Measurements from ENCODE around the gene LILRB3.
"Not testable (repeated sequence)": the region's sequence is repeated elsewhere in the genome, so short reads cannot be mapped to it uniquely, and the experiment has no call there.

Gene LILRB3

DNA sequence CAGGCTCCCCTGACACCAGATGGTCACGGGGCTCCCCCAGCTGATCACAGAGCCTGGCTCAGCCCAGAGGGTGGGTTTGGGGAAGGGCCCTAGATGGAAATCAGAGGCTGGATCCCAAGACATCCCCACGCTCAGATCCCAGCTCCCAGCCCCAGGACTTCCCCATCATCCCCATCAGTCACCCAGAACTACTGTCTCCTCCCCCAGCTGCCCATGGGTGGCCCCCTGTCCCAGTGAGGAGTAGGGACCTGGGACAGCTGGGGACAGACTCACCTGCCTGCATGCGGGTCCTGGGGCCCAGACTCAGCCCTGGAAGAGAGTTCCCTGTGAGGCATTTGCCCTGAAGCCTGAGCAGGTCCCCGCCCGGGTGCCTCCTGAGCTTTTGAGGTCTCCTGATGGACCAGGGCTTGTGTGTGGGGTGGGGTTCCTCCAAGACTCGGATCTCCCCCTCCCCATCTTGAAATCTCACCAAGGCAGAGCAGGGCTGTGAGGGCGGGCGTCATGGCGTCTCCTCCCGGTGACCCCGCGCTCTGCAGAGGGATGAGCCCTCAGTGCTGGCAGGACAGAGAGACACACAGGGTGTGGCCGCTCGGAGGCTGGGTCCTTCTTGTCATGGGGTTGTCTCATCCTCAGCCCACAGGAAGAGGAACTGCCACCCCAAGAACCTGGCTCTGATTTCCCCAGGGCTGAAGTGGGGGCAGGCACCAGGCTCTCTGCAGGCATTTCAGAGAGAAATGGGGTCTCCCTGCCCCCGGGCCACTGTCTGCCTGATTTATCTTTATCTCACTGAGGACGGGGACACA is at the start of gene LILRB3:
Gene LILRB3 (minus strand): TSS at position 534 of the 803 bp plus-strand sequence. CDS start 31 bp downstream, at position 503.
- DNase-seq (ENCODE audit: low read depth in 2 of 2), result not testable (repeated sequence)

DNA sequence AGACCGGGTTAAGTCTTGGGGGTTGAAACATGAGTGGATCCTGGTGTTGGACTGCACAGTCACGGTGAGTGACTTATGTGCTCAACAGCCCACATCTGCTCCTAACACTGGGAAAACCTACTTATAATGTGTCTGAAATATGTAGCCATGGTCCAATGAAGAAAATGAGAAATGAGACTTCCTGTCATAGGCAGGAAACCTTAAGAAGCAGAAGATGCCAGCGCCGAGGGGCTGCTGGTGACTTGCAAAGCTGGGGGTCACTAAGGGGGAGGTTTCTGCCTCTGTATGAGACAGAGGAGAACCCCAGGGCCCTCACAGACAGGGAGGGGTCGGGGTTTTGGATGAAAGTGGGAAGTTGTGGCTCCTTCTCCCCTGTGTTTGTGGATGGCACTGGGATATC is 49.4 kb upstream of the LILRB3 start:
- not testable (repeated sequence) for DNase-seq (ENCODE audit: low read depth in 2 of 2)

DNA sequence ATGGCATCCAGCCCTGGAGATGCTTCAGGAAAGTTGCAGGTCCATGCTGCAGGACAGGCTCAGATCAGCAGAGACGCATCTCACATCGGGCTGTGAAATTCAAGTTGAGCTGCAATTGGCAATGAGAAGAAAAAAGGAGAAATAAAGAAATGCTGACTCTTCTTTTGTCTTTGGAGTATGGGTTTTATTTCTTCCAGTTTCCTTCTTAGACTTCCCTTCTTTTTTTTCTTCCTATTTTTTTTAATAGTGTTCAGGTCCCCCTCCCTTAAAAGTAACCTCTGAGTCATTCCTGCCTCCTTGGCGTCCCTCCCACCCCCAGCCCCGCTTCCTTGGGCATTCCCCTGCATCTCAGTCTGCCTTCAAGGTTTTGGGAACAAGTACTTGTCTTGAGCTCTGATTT is 48.8 kb upstream of the LILRB3 start:
- not testable (repeated sequence) for DNase-seq (ENCODE audit: low read depth in 2 of 2)

DNA sequence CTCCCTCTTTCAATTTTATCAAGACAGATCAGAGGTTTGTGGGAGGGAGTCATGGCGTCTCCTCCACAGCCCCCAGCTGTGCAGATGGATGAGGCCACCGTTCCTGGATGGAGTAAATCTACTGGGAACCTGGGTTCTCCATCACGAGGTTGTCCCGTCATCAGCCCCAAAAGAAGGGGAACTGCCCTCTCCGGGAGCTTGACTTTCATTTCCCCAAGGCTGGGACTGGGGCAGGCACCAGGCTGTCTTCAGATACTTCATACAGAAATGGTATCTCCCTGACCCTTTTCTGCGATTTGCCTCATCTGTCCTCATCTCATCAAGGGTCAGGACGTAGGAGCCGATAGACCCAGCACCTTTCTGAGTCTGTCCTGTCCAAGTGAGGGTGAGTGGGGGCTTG is 48.3 kb upstream of the LILRB3 start:
- DNase-seq (ENCODE audit: low read depth in 2 of 2), result no peak

DNA sequence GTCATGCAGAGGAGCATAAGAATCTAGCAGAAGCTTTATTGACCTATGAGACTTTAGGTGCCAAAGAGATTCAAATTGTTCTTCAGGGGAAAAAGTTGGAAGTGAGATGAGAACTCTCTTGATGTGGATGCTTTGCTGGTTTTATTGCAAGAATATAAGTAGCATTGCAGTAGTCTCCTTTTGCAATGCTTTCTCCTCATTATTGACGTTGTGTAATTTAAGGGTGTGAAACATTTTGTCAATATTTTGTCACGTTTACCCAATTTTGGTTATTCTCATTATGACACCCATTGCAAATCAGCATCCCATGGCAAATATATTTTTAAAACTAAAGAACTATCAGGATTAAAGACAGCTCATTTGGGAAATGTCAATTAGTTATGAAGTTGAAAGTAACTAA is 46.1 kb upstream of the LILRB3 start:
- no peak for DNase-seq (ENCODE audit: low read depth in 2 of 2)

DNA sequence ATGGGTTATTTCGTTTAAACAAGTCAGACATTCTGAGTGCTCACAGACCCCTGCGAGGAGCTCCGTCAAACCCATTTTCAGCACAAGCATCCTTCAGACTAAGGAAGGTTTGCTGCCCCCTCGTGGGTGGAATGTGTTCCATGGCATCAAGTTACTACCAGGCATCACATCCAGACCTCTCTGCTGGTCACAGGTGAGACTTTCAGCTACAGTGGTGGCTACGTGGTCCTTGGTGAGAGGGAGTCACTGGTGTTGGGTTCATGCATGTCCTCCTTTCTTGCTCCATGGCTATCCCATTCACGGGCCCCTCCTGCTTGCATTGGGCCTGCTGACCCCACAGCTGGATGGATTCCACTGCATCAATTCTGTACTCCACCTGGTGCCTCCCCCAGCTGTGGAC is 43.3 kb upstream of the LILRB3 start:
- DNase-seq (ENCODE audit: low read depth in 2 of 2), result peak; percentile 47 to 61

DNA sequence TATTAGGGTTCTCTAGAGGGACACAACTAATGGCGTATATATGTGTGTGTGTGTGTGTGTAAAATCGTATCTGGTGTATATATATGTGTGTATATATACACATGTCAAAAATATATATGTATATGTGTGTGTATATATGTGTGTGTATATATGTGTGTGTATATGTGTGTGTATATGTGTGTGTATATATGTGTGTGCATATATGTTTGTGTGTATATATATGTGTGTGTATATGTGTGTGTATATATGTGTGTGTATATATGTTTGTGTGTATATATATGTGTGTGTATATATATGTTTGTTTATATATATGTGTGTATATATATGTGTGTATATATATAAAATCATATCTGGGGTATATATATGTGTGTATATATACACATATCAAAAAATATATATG is 39.7 kb upstream of the LILRB3 start:
- DNase-seq (ENCODE audit: low read depth in 2 of 2), result no peak

DNA sequence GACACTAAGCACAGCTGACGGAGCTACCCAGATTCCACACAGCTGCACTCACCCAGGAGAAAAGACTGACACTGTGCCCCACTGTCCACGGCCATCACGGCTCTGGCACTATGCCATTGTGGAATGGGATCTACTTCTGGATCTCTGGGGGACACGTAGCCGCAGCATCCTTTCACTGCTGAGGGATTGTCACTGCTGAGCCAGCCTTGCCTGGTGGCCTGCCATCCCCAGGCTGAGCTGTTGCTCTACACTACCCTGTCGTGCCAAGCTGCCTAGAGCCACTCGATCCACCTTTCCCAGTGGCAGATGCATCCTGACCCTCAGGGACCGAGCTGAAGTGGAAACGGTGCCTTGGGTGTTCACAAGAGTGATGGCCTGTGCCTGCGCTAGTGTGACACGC is 39.3 kb upstream of the LILRB3 start:
- DNase-seq (ENCODE audit: low read depth in 2 of 2), result no peak

DNA sequence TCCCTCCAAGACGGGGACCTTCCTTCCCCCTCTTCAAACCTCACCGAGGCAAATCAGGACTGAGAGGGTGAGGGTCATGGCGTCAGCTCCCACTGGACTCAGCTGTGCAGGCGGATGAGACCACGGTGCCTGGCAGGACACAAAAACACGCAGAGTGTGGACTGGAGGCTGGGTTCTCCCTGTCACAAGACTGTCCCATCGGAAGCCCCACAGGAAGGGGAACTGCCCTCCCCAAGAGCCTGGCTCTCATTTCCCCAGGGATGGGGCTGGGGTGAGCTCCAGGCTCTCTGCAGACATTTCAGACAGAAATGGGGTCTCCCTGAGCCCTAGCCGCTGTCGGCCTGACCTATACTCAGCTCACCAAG is 34.3 kb upstream of the LILRB3 start, which contains the start of gene LILRB5:
Gene LILRB5 (minus strand): TSS at position 158 of the 365 bp plus-strand sequence. CDS start 80 bp downstream, at position 78.
- no peak for DNase-seq (ENCODE audit: low read depth in 2 of 2)

DNA sequence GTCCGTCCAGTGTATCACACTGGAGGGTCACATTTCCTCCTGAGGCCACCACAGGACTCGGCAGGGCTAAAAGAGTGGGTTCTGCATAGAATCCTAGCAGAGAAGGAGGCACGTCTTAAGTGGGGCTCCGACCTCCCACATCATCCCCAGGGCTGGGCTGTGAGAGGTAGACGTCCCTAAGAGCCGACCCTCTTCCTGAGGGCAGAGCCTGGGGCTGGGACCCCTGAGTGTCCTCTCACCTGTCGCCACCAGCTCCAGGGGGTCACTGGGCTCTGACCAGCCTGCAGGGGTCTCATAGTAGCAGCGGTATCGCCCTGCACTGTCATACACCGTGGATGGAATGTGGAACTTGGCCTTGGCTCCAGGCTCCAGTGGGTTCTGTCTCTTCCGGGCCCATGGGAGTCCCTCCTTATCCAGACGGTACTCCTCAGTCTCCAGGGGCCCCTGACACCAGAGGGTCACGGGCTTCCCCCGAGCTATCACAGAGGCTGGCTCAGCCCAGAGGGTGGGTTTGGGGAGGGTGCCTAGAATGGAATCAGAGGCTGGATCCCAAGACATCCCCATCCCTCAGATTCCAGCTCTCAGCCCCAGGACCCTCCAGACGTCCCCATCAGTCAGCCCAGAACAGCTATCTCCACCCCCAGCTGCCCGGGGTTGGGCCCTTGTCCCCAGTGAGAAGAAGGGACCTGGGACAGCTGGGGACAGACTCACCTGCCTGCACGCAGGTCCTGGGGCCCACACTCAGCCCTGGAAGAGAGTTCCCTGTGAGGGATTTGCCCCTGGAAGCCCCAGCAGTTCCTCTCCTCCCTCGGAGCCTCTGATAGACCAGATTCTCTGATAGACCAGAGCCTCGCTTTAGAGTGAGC is 33.7 kb upstream of the LILRB3 start:
- no peak for DNase-seq (ENCODE audit: low read depth in 2 of 2)

DNA sequence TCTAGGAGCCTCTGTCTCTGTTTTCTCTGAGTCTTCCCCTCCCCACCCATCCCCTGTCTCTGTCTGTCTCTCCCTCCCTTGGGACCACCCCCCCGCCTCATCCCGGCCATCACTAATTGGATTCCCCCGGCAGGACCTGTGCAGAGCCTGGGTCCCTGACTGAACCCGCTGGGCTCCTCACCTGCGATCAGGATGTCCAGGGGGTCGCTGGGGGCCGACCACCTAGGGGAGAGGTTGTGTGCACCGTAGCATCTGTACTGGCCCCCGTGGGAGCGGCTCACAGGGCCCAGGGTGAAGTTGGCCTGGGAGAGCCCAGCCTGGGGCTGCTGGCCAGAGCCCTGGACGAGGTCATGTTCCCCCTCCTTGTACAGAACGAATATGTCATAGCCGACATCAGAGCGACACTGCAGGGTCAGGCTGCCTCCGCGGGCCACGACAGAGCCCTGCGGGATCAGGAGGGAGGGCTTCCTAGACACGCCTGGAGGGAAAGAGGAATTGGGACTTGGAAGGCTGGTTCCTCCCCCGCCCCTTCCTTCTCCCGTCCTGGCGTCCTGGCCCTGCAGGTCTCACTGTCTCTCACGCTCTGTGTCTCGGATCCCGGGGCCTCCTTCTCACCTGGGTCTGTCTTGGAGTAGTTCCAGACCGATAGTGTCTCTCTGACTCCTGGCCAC is 32.4 kb upstream of the LILRB3 start:
- DNase-seq (ENCODE audit: low read depth in 2 of 2), result no peak

DNA sequence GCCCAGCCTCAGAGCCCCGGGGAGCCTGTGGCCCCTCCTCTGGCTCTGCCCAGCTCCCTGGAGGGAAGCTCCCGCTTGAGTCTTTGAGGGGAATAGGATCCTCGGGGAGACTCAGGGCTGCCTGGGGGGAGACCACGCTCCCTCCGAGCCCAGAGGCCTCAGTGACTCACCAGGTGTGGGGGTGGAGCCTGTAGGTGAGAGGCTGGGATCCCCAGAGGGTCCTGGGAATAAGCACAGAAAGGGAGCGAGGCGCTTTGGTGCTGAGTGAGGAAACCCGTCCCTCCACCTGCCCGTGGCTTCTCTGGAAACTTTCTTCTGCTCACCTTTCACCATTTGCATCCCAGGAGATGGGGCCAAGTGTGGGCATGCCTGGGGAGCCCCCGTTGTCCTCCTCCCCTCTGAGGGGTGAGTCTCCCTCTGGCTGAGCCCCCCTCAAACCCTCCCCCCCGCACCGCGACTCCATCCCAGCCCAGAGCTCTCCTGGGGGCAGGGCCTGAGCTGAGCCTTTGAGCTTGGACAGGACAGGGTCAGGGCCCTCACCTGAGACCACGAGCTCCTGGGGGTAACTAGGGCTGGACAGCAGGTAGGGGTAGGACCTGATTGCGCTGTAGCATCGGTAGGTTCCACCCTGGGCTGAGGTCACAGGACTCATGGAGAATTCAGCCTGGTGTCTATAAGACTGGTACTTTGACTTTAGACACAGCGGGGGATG is 31.5 kb upstream of the LILRB3 start:
- DNase-seq (ENCODE audit: low read depth in 2 of 2), result no peak

DNA sequence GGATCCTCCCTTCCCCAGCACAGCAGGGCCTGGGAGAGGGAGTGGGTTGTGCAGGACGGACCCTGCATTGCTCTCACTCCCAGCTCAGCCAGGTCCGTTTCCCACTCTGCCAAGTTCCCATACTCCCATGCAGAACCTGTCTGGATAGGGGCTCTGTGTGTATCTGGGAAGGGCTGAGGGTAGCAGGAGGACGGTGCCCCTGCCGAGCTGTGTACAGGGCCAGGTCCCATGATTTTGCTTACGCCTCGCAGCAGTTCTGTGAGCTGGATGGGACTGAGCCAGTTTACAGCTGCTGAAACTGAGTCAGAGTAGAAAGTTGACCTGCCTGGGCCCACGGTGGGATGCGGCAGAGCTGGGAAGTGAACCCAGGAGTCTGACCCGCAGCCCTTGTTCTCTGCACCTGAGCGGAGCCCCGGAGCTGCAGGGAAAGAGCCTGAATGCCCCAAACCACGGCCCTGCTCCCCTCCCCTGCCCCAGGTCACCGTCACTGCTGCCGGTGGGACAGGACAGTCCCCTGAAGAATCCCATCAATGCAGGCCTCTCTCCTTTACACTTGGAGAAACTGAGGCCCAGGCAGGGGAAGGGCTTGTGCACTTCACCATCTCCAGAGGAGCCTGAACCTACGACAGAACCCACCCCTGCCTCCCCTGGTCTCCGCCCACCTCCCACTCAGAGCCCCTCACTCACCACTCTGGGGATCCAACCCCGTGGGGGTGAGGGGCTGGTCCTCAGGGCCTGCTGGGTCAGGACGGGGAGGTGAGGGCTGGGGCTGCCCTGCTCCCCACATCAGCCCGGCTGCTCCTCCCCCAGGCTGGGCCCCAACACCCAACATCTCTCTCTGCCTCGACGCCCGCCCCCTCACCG is 30.8 kb upstream of the LILRB3 start:
- DNase-seq (ENCODE audit: low read depth in 2 of 2), result no peak

DNA sequence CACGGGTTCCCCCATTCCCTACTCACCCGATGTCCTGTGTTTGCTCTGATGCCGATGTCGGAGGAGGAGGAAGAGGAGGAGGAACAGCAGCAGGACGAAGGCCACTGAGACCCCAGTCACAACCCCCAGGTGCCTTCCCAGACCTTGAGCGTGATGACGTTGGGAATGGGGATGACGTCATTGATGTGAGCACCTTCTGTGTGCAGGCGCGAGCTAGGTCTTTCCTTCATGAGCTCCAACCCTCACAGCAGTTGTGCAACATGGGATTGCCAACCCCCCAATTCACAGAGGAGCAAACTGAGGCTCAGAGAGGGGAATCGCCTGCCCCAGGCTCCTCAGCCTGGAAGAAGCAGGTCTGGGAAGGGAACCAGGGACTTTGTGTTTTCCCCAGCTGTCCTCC is 30.0 kb upstream of the LILRB3 start:
- DNase-seq (ENCODE audit: low read depth in 2 of 2), result no peak

DNA sequence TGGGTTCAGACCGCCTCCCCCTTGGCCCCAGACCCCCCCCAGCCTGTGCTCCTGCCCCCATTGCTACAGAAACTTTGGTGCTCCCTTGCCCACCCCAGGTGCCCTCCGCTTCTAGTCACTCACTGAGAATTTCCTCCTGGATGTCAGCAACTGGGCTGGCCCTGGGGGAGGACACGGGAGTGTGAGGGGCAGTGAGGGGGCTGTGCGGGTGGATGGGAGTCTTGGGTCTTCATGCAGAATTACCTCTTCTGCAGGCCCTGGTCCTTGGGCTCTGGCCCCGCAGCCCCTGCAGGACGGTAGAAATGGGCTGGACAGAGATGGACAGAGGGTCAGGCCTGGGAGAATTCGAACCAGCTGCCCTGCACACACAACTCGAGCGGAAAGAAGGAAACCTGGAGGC is 29.4 kb upstream of the LILRB3 start:
- DNase-seq (ENCODE audit: low read depth in 2 of 2), result no peak

DNA sequence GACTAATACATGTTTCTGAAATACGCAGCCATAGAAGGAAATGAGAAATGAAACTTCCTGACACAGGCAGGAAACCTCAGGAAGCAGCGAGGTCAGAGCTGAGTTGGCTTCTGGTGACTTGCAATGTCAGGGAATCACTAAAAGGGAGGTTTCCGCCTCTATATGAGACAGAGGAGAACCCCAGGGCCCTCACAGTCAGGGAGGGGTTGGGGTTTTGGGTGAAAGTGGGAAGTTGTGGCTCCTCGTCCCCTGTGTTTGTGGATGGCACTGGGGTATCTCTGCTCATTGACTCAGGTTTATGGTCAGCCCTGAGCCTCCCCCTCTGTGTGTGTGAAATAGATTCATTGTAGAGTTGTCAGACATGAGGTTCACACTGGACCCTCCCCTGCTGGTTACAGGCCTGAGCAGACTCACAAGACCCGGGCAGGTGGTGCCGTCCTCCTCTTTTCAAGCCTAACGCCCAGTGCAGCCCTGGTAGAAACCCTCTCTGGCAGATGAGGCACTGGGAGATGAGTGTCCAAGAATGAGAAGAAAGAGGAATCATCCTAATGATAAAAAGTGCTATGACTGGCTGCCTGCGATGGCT is 25.3 kb upstream of the LILRB3 start:
- no peak for DNase-seq (ENCODE audit: low read depth in 2 of 2)

DNA sequence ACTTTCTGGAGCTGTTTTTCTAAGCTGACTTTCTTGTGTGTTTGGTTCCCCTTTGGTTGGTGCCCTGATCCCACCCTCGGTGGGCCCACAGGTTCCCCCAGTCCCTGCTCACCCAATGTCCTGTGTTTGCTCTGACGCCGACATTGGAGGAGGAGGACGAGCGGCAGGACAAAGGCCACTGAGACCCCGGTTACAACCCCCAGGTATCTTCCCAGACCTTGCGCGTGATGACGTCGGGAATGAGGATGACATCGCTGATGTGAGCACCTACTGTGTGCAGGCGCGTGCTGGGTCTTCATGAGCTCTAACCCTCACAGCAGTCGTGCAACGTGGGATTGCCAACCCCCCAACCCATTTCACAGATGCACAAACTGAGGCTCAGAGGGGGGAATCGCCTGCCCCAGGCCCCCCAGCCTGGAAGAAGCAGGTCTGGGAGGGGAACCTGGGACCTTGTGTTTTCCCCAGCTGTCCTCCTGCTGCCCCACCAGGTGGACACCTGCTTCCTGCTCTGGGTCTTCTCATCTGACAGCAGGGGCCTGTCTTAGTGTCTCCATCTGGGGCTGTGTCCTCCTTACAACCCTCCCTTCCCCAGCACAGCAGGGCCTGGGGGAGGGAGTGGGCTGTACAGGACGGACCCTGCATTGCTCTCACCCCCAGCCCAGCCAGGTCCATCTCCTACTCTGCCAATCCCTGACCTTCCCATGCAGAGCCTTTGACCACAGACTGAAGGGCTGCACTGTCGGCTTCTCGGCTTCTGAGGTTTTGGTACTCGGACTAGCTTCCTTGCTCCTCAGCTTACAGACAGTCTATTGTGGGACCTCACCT is 24.5 kb upstream of the LILRB3 start:
- DNase-seq (ENCODE audit: low read depth in 2 of 2), result no peak

DNA sequence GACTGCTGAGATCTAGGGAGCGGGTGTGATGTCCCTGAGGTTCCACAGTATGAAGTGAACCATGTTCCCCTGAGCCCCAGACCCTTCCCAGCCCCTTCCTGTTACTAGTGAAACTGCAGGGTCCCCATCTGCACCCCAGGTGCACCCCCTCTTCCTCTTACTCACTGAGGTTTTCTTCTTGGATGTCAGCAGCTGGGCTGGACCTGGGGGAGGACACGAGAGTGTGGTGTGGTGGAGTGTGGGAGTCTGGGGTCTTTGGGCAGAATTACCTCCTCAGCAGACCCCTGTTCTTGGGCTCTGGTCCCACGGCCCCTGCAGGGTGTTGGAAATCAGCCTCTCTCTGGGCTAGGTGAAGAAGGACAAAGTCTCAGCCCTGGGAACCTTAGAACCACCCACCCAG is 23.1 kb upstream of the LILRB3 start:
- DNase-seq (ENCODE audit: low read depth in 2 of 2), result no peak

DNA sequence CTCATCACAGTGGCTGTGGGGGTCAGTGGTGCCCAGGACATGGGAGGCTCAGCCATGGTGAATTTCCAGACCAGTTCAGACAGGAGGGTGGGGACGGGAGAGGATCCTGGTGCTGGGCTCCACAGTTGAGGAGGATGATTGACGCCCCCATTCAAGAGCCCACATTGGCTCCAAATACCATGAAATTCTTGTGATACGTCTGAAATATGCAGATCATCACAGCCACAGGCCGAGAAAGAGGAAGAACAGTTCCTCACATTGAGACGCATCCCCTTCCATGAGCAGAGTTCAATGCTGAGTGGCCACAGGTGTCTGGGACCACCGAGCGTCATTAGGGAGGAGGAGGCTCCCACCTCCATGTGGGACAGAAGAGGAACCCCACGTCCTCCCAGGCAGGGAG is 21.0 kb upstream of the LILRB3 start:
- not testable (repeated sequence) for DNase-seq (ENCODE audit: low read depth in 2 of 2)

Measured in stimulated activated CD4-positive, alpha-beta T cell treated with anti-CD3 and anti-CD28 coated beads, Interleukin-1b, Interleukin-23, amount 100 ng/mL, for 4 hours (primary cell).